Measurements from ENCODE around the gene SRD5A3. TPM values are rescaled to one million over a fixed set of nuclear protein-coding genes. Genes with fewer than 3 reads are reported as not detected.
A peak's percentile ranks its signal among the peaks of the same experiment; 100 is the strongest.

Gene SRD5A3
- total and polyA plus RNA-seq, 9 of the 15 experiments (the other 6 are each of a cell fraction or from before 2014, with no cell fraction given) = 2.5 to 37.0 (median 13.3) TPM

DNA sequence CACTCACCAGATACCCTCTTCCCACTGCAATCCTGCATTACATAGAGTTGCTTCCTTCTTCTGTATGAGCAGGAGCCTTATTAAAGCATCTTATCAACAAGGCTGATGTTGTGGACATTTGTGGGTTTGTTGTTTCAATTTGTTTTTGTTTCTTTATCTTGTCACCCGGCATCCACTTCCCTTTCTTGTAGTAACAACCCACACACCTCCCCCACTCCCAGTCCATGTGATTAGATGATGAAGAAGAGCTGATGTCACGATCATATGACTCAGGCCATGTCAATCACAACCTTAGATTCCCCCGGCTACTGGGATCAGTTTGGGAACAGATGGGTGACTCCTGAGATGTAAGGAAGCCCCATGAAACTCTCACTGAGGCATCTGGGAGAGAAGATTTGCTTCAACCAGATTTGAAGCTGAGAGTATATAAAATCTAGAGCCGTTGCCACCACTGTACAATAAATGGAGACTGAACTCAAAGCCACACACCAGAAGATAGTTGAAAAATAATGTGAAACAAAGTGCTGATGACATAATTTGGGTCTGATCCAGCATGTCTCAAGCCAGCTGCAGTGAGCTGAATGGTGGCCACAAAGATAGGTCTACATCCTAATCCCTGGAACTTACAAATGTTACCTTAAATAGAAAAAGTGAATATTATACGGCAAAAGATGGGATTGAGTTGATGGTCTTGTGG is 34.1 kb upstream of the SRD5A3 start (continued):
- TF ChIP-seq GATA2 (CRISPR knock-in tag; IDR thresholded peaks at IDR 0.05) (no peak), RFX1 (IDR thresholded peaks at IDR 0.05) (peak; percentile 6; the same call in 1 of the 2 replicates), ZNF274 (IDR thresholded peaks at IDR 0.05; ENCODE audit: borderline replicate concordance, low read depth, low read length) (no peak), ZNF41 (CRISPR knock-in tag; conservative IDR thresholded peaks at IDR 0.05) (no peak), HDAC8 (tag; IDR thresholded peaks at IDR 0.05) (no peak), SREBF1 (IDR thresholded peaks at IDR 0.05; ENCODE audit: borderline replicate concordance, low read depth, low read length) (no peak), NRF1 (conservative IDR thresholded peaks at IDR 0.05 in 1 of 2, IDR thresholded peaks at IDR 0.05 in 1 of 2) (no peak), BCOR (IDR thresholded peaks at IDR 0.05) (no peak), CSDE1 (IDR thresholded peaks at IDR 0.05) (no peak), BDP1 (IDR thresholded peaks at IDR 0.05; ENCODE audit: insufficient read depth, insufficient read length) (no peak), SRSF7 (optimal IDR thresholded peaks at IDR 0.05; ENCODE audit: low read depth, low read length) (no peak), ZNF75A (CRISPR knock-in tag; IDR thresholded peaks at IDR 0.05) (no peak), RAD51 (IDR thresholded peaks at IDR 0.05; ENCODE audit: borderline replicate concordance, low read depth) (peak; percentile 45; the same call in 1 of the 2 replicates), SRSF3 (IDR thresholded peaks at IDR 0.05; ENCODE audit: insufficient read depth, low read length) (no peak), HMG20B (CRISPR knock-in tag; IDR thresholded peaks at IDR 0.05) (no peak), ZNF707 (CRISPR knock-in tag; conservative IDR thresholded peaks at IDR 0.05) (no peak), C11orf30 (IDR thresholded peaks at IDR 0.05; ENCODE audit: low read depth) (no peak), ASH1L (IDR thresholded peaks at IDR 0.05; ENCODE audit: borderline replicate concordance, low read depth, partially characterized antibody) (no peak), HNRNPLL (IDR thresholded peaks at IDR 0.05; ENCODE audit: low read depth, low read length, poor library complexity, severe bottlenecking) (no peak), U2AF2 (optimal IDR thresholded peaks at IDR 0.05; ENCODE audit: low read depth, low read length) (no peak), GATAD2A (IDR thresholded peaks at IDR 0.05) (no peak), RFX7 (CRISPR knock-in tag; IDR thresholded peaks at IDR 0.05) (no peak), MCM7 (IDR thresholded peaks at IDR 0.05) (no peak), CEBPB (tag; IDR thresholded peaks at IDR 0.05) (no peak), ESRRB (CRISPR knock-in tag; IDR thresholded peaks at IDR 0.05; ENCODE audit: borderline replicate concordance) (no peak)
- TF ChIP-seq, protein P1, sequence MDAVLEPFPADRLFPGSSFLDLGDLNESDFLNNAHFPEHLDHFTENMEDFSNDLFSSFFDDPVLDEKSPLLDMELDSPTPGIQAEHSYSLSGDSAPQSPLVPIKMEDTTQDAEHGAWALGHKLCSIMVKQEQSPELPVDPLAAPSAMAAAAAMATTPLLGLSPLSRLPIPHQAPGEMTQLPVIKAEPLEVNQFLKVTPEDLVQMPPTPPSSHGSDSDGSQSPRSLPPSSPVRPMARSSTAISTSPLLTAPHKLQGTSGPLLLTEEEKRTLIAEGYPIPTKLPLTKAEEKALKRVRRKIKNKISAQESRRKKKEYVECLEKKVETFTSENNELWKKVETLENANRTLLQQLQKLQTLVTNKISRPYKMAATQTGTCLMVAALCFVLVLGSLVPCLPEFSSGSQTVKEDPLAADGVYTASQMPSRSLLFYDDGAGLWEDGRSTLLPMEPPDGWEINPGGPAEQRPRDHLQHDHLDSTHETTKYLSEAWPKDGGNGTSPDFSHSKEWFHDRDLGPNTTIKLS (IDR thresholded peaks at IDR 0.05; ENCODE audit: borderline replicate concordance, low read depth) = no peak
- TF ChIP-seq, protein P2, sequence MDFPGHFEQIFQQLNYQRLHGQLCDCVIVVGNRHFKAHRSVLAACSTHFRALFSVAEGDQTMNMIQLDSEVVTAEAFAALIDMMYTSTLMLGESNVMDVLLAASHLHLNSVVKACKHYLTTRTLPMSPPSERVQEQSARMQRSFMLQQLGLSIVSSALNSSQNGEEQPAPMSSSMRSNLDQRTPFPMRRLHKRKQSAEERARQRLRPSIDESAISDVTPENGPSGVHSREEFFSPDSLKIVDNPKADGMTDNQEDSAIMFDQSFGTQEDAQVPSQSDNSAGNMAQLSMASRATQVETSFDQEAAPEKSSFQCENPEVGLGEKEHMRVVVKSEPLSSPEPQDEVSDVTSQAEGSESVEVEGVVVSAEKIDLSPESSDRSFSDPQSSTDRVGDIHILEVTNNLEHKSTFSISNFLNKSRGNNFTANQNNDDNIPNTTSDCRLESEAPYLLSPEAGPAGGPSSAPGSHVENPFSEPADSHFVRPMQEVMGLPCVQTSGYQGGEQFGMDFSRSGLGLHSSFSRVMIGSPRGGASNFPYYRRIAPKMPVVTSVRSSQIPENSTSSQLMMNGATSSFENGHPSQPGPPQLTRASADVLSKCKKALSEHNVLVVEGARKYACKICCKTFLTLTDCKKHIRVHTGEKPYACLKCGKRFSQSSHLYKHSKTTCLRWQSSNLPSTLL (IDR thresholded peaks at IDR 0.05) = no peak
- TF ChIP-seq, protein P3, sequence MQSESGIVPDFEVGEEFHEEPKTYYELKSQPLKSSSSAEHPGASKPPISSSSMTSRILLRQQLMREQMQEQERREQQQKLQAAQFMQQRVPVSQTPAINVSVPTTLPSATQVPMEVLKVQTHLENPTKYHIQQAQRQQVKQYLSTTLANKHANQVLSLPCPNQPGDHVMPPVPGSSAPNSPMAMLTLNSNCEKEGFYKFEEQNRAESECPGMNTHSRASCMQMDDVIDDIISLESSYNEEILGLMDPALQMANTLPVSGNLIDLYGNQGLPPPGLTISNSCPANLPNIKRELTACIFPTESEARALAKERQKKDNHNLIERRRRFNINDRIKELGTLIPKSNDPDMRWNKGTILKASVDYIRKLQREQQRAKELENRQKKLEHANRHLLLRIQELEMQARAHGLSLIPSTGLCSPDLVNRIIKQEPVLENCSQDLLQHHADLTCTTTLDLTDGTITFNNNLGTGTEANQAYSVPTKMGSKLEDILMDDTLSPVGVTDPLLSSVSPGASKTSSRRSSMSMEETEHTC (IDR thresholded peaks at IDR 0.05) = peak; percentile 61; the same call in 1 of the 2 replicates
